ENCODE results near the gene DOCK7. TPM values are rescaled to one million over a fixed set of nuclear protein-coding genes. Genes with fewer than 3 reads are reported as not detected.

Gene DOCK7
- total and polyA plus RNA-seq, 10 donors: 3.3 to 48.3 (median 30.3) TPM

DNA sequence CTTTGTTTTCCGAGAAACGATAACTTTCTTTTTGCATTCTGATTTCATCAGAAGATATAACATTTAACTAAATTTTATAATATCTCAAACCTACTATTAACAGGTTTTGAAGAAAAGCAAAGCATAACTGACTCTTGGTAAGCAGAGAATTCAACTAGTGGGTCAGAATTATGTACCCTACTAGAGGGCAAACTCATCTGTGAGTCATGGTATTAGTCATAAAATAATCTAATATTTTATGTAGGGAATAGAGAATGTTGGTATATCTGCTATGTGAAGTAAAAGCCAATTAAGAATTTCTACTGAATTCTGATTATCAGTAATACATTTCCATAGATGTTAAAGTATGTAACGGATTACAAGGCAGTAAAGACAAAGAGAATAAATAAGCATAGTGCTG is 194.5 kb downstream of the DOCK7 start:
- Histone ChIP-seq H3K4me1 (no peaks in the 10 kb centered on the region), H3K9me3 (no peaks in the 10 kb centered on the region), H3K27ac (no peak overlapping the region), H3K27me3 (replicated peaks in 1 of 7) (no peaks in the 10 kb centered on the region), H3K4me3 (no peak overlapping the region), H3K36me3 (peaks cover 0 to 66% (median 17%) of the 10 kb centered on the region in 6 donors)
- TF ChIP-seq, protein P1, sequence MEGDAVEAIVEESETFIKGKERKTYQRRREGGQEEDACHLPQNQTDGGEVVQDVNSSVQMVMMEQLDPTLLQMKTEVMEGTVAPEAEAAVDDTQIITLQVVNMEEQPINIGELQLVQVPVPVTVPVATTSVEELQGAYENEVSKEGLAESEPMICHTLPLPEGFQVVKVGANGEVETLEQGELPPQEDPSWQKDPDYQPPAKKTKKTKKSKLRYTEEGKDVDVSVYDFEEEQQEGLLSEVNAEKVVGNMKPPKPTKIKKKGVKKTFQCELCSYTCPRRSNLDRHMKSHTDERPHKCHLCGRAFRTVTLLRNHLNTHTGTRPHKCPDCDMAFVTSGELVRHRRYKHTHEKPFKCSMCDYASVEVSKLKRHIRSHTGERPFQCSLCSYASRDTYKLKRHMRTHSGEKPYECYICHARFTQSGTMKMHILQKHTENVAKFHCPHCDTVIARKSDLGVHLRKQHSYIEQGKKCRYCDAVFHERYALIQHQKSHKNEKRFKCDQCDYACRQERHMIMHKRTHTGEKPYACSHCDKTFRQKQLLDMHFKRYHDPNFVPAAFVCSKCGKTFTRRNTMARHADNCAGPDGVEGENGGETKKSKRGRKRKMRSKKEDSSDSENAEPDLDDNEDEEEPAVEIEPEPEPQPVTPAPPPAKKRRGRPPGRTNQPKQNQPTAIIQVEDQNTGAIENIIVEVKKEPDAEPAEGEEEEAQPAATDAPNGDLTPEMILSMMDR (IDR thresholded peaks at IDR 0.05 in 8 of 11, conservative IDR thresholded peaks at IDR 0.05 in 3 of 11): no peak
- TF ChIP-seq POLR2A (IDR thresholded peaks at IDR 0.05) (no peak), POLR2AphosphoS5 (IDR thresholded peaks at IDR 0.05) (no peak)
- WGBS, 5 donors: 94 to 98% (median 98%) methylated on average over 3 of the region's 3 CpGs
- intact Hi-C loops (cut with DNase I; ENCODE audit: low total_unique reads): no loop called here
- no peak for DNase-seq

DNA sequence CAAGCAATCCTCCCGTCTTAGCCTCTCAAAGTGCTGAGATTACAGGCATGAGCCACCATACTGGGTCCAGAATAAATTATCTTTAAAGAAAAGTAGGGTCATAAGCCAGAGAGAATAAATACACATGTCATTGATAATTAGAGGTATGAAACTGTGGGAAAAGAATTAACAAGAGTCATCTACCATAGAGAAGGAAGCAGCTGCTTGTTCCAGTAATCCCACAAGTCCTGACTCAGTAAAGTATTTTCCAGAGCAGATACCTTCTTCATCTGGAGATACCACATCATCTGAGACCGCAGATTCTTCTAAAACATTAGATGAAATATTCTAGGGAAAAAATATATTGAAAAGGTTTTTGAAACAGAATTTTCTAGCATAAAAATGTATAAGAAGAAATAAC is 195.7 kb downstream of the DOCK7 start:
- peaks cover 0 to 73% (median 17%) of the 10 kb centered on the region in 6 donors for H3K36me3 ChIP-seq
- DNase-seq: no peak
- WGBS, 5 donors: 85 to 98% (median 97%) methylated on average over 2 of the region's 2 CpGs

DNA sequence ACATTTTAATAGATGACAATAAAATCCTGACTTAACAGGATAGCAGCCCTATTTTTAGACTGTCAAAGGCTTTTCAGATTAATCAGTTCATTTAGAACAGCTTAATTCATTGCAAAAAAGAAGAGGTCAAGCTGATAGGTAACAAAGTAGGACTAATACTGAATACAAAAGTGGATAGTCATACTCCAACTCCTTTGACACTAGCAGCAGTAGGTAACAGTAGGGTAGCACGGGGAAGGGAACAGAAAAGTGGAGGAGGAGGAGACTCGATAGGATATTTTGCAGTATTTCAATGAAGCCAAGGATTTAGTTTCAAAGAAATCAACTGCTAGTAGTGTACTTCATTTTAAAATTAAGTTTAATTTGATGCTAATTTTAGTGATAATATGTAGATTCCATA is 200.2 kb downstream of the DOCK7 start:
- DNase-seq: no peak
- Histone ChIP-seq H3K36me3 (peaks cover 0 to 42% (median 6%) of the 10 kb centered on the region in 6 donors), H3K4me1 (peaks cover 0 to 8% (median 0%) of the 10 kb centered on the region in 6 donors), H3K4me3 (no peak overlapping the region), H3K27me3 (replicated peaks in 1 of 7) (no peaks in the 10 kb centered on the region), H3K27ac (no peak overlapping the region), H3K9me3 (no peaks in the 10 kb centered on the region)
- intact Hi-C loops (cut with DNase I; ENCODE audit: low total_unique reads): no loop called here
- TF ChIP-seq POLR2AphosphoS5 (IDR thresholded peaks at IDR 0.05) (no peak), POLR2A (IDR thresholded peaks at IDR 0.05) (no peak)
- TF ChIP-seq, protein P1 (IDR thresholded peaks at IDR 0.05 in 8 of 11, conservative IDR thresholded peaks at IDR 0.05 in 3 of 11): no peak
- WGBS, 5 donors: 86 to 93% (median 89%) methylated on average over 2 of the region's 2 CpGs

More for the DNA sequence above, 195.7 kb downstream of the DOCK7 start:
- TF ChIP-seq, protein P1 (IDR thresholded peaks at IDR 0.05 in 8 of 11, conservative IDR thresholded peaks at IDR 0.05 in 3 of 11): no peak
- TF ChIP-seq POLR2AphosphoS5 (IDR thresholded peaks at IDR 0.05) (no peak), POLR2A (IDR thresholded peaks at IDR 0.05) (no peak)
- intact Hi-C loops (cut with DNase I; ENCODE audit: low total_unique reads): no loop called here
- Histone ChIP-seq H3K9me3 (no peaks in the 10 kb centered on the region), H3K27ac (no peak overlapping the region), H3K4me1 (no peaks in the 10 kb centered on the region), H3K4me3 (no peak overlapping the region), H3K27me3 (replicated peaks in 1 of 7) (no peaks in the 10 kb centered on the region)

DNA sequence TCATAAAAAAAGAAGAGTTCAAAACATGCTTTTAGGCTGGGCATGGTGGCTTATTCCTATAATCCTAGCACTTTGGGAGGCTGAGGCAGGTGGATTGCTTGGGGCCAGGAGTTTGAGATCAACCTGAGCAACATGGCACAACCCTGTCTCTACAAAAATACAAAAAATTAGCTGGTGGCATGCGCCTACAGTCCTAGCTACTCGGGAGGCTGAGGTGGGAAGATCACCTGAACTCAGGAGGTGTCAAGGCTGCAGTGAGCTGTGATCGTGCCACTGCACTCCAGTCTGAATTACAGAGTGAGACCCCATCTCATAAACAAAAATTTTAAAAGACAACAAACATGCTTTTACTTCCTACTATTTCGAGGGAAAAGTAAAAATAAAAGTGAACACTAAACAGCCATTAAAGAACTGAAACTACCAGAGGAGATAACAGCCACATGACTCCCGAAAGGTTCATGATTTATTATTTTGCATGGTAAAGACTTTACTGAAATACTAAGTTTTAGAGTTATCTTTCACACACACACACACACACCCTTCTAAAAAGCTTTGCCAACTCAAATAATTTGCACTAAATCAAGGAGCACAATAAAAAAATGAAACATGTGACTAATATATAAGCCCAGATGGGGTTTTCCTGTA is 203.2 kb downstream of the DOCK7 start:
- TF ChIP-seq POLR2A (IDR thresholded peaks at IDR 0.05) (no peak), POLR2AphosphoS5 (IDR thresholded peaks at IDR 0.05) (no peak)
- TF ChIP-seq, protein P1 (IDR thresholded peaks at IDR 0.05 in 8 of 11, conservative IDR thresholded peaks at IDR 0.05 in 3 of 11): no peak
- 61 to 71% (median 67%) methylated on average over 5 of the region's 5 CpGs for WGBS, 5 donors
- intact Hi-C loops (cut with DNase I; ENCODE audit: low total_unique reads): no loop called here

More for the DNA sequence above, 203.2 kb downstream of the DOCK7 start:
- peaks cover 0 to 8% (median 0%) of the 10 kb centered on the region in 6 donors for H3K4me1 ChIP-seq
- no peak overlapping the region for H3K4me3 ChIP-seq
- no peaks in the 10 kb centered on the region for H3K9me3 ChIP-seq
- H3K27ac ChIP-seq: no peak overlapping the region
- H3K27me3 ChIP-seq (replicated peaks in 1 of 7): no peaks in the 10 kb centered on the region
- no peak for DNase-seq
- peaks cover 0 to 27% (median 6%) of the 10 kb centered on the region in 6 donors for H3K36me3 ChIP-seq
